ENCODE measurements around the gene DRP2. TPM values are rescaled to one million over a fixed set of nuclear protein-coding genes. Genes with fewer than 3 reads are reported as not detected.

Gene DRP2
- total RNA-seq, 1 donor from 2014 or later = 0.05 TPM

DNA sequence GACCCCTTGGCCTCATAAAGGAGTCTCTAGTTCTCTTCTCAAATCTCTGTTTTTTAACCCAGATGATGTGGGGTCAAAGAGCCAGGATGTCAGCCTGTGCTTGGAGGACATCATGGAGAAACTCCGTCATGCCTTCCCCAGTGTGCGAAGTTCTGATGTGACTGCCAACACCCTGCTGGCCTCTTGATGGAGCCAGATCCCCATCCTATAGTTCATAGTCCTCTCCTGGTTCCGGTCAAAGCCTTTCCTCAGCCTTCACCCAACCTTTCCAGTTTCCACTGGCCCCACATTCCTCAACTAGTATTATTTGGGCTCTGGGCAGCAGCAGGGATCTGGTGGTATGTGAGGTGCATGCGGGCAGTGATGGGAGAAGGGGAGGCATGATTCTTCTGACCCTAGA, 40.8 kb downstream of the DRP2 start:
- no peak for DNase-seq (ENCODE audit: extremely low spot score, unreplicated experiment)
- no peaks in the 10 kb centered on the region for H3K9me3 Mint-ChIP-seq (ENCODE audit: unreplicated experiment)
- no peaks in the 10 kb centered on the region for H3K27me3 Mint-ChIP-seq (ENCODE audit: unreplicated experiment)
- H3K4me3 Mint-ChIP-seq (ENCODE audit: unreplicated experiment) = no peak overlapping the region
- no peak overlapping the region for H3K27ac Mint-ChIP-seq (ENCODE audit: unreplicated experiment)
- TF ChIP-seq, protein P1, sequence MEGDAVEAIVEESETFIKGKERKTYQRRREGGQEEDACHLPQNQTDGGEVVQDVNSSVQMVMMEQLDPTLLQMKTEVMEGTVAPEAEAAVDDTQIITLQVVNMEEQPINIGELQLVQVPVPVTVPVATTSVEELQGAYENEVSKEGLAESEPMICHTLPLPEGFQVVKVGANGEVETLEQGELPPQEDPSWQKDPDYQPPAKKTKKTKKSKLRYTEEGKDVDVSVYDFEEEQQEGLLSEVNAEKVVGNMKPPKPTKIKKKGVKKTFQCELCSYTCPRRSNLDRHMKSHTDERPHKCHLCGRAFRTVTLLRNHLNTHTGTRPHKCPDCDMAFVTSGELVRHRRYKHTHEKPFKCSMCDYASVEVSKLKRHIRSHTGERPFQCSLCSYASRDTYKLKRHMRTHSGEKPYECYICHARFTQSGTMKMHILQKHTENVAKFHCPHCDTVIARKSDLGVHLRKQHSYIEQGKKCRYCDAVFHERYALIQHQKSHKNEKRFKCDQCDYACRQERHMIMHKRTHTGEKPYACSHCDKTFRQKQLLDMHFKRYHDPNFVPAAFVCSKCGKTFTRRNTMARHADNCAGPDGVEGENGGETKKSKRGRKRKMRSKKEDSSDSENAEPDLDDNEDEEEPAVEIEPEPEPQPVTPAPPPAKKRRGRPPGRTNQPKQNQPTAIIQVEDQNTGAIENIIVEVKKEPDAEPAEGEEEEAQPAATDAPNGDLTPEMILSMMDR (IDR thresholded peaks at IDR 0.05) = peak; percentile 9
- H3K36me3 Mint-ChIP-seq (ENCODE audit: unreplicated experiment) = no peaks in the 10 kb centered on the region
- H3K4me1 Mint-ChIP-seq (ENCODE audit: unreplicated experiment) = no peaks in the 10 kb centered on the region

DNA sequence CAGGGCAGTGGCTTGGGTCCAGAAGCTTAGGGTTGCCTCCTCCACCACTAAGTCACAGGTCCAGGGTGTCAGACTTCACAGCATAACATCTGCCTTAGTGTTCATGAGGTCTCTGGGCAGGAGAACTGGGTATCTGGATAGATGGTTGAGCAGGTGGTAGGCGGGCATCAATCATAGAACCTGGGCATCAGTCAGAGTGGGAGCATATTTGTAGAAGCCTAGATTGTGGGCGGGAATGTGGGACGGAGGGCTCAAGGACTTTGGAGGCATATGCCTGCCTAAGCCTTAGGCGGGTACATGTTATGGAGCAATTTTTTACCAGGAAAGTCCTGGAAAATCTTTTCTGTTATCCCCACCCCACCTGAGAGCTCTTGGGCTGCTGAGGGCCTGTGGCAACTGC, 43.0 kb downstream of the DRP2 start:
- no peaks in the 10 kb centered on the region for H3K9me3 Mint-ChIP-seq (ENCODE audit: unreplicated experiment)
- H3K36me3 Mint-ChIP-seq (ENCODE audit: unreplicated experiment) = no peaks in the 10 kb centered on the region
- no peaks in the 10 kb centered on the region for H3K27me3 Mint-ChIP-seq (ENCODE audit: unreplicated experiment)
- TF ChIP-seq, protein P1 (IDR thresholded peaks at IDR 0.05) = no peak
- DNase-seq (ENCODE audit: extremely low spot score, unreplicated experiment) = no peak
- no peaks in the 10 kb centered on the region for H3K4me1 Mint-ChIP-seq (ENCODE audit: unreplicated experiment)
- H3K4me3 Mint-ChIP-seq (ENCODE audit: unreplicated experiment) = no peak overlapping the region
- H3K27ac Mint-ChIP-seq (ENCODE audit: unreplicated experiment) = no peak overlapping the region

DNA sequence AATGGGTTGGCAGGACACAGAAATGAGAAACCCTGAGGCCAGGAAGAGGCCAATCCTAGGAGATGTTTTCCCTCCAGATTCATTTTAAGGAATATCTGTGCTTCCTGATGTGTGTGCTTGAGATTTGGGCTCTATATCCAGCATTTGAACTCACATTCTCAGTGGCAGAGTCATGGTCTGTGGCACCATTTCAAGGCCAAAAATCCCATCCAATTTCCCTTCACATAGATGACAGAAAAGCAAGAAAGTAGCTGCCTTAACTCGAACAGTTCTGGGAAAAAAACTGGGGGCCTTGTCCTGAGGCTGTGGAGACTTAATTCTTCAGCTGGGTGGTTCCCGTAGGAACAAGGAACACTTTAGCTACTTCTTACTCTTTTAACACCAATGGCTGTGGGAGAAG, 44.2 kb downstream of the DRP2 start:
- Mint-ChIP-seq H3K27me3 (ENCODE audit: unreplicated experiment) (no peaks in the 10 kb centered on the region), H3K36me3 (ENCODE audit: unreplicated experiment) (no peaks in the 10 kb centered on the region), H3K4me3 (ENCODE audit: unreplicated experiment) (no peak overlapping the region), H3K9me3 (ENCODE audit: unreplicated experiment) (no peaks in the 10 kb centered on the region), H3K4me1 (ENCODE audit: unreplicated experiment) (no peaks in the 10 kb centered on the region), H3K27ac (ENCODE audit: unreplicated experiment) (no peak overlapping the region)
- TF ChIP-seq, protein P1 (IDR thresholded peaks at IDR 0.05) = no peak
- no peak for DNase-seq (ENCODE audit: extremely low spot score, unreplicated experiment)

DNA sequence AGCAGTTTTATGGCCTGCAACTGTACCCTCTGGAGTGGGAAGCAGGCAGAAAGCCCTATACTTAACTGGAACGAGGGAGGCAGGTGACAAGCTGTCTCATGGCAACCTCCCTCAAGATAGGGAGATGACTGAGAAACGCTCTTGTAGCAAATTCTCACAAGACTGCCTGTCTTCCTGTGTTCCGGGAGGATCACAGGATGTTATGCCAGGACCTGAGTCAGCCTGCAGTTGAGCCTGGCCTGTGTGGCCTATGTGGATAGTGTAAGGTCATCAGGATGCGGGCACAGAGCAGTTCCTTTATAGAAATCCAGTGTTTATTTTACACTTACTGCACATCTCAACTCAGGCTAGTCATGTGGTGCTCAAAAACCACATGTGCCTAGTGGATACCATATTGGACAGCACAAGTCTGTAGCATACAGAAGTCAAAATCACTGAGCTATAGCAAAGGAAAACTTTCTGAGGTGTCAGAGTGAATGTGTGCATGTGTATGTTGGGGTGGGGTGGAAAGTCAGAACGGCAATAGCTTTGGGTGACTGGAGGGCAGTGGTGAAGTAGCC, 46.4 kb downstream of the DRP2 start:
- Mint-ChIP-seq H3K27ac (ENCODE audit: unreplicated experiment) (no peak overlapping the region), H3K27me3 (ENCODE audit: unreplicated experiment) (no peaks in the 10 kb centered on the region), H3K36me3 (ENCODE audit: unreplicated experiment) (no peaks in the 10 kb centered on the region), H3K9me3 (ENCODE audit: unreplicated experiment) (peaks cover 3% of the 10 kb centered on the region), H3K4me3 (ENCODE audit: unreplicated experiment) (no peak overlapping the region), H3K4me1 (ENCODE audit: unreplicated experiment) (no peaks in the 10 kb centered on the region)
- no peak for DNase-seq (ENCODE audit: extremely low spot score, unreplicated experiment)
- TF ChIP-seq, protein P1 (IDR thresholded peaks at IDR 0.05) = no peak

DNA sequence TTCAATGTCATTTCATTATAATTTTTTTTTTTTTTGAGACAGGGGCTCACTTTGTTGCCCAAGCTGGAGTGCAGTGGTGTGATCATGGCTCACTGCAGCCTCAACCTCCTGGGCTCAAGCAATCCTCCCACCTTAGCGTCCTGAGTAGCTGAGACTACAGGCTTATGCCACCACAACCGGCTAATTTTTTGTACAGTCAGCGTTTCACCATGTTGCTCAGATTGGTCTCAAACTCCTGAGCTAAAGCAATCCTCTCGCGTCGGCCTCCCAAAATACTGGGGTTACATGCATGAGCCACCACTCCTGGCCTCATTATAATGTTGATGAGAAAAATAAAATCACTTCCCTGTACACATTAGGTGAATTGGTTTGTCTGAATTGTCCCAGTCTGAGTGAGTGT, 54.6 kb downstream of the DRP2 start:
- Mint-ChIP-seq H3K36me3 (ENCODE audit: unreplicated experiment) (no peaks in the 10 kb centered on the region), H3K27me3 (ENCODE audit: unreplicated experiment) (no peaks in the 10 kb centered on the region), H3K4me1 (ENCODE audit: unreplicated experiment) (no peaks in the 10 kb centered on the region), H3K27ac (ENCODE audit: unreplicated experiment) (no peak overlapping the region), H3K4me3 (ENCODE audit: unreplicated experiment) (no peak overlapping the region), H3K9me3 (ENCODE audit: unreplicated experiment) (peaks cover 8% of the 10 kb centered on the region)
- DNase-seq (ENCODE audit: extremely low spot score, unreplicated experiment) = no peak
- TF ChIP-seq, protein P1 (IDR thresholded peaks at IDR 0.05) = no peak
